ENCODE results near the gene CCL11. TPM values are rescaled to one million over a fixed set of nuclear protein-coding genes. Genes with fewer than 3 reads are reported as not detected.

CCL11 gene
- total and polyA plus RNA-seq, 2 of the 13 experiments (the other 11 are each of a cell fraction or from before 2014, with no cell fraction given), result not detected

GRCh38 chr17:34287875-34288274 lies 2.3 kb downstream of the CCL11 start:
- H3K4me3 ChIP-seq (replicated peaks in 1 of 3; ENCODE audit: insufficient read depth in 1 of 3, low read depth in 2 of 3, low read length in 3 of 3), result no peak overlapping the region
- ATAC-seq (no peak), DNase-seq (ENCODE audit: low spot score) (no peak), FAIRE-seq (no peak)
- H3K4me1 ChIP-seq (ENCODE audit: insufficient read depth, low read length), result no peaks in the 10 kb centered on the region
- BruUV-seq (replicated peaks), result no TSS peak
- intact Hi-C loops (cut with micrococcal nuclease; ENCODE audit: unreplicated experiment) (no loop called here), in situ Hi-C loops (cut with HindIII; ENCODE audit: extremely low pct_ligation_motif_present, low pct_unique_long_range_greater_than_20kb) (no loop called here)
- no peak overlapping the region for H3K4me2 ChIP-seq (ENCODE audit: low read depth, low read length)
- H3K27me3 ChIP-seq (ENCODE audit: control insufficient read depth in 1 of 2, insufficient read depth in 2 of 2, low read length in 2 of 2), result no peaks in the 10 kb centered on the region; a peak in 1 of 5 replicates
- WGBS (ENCODE audit: low lambda C conversion rate), result 3% methylated on average over 2 of the region's 2 CpGs
- H3K36me3 ChIP-seq (replicated peaks in 1 of 2; ENCODE audit: control insufficient read depth in 1 of 2, insufficient read depth in 2 of 2, low read length in 2 of 2), result no peaks in the 10 kb centered on the region
- ChIA-PET POLR2A (no interaction called here), CTCF (ENCODE audit: low intra/inter-chr PET ratio, low total read pairs) (no interaction called here)
- H4K20me1 ChIP-seq (ENCODE audit: insufficient read depth, low read length), result no peaks in the 10 kb centered on the region
- H3K9me3 ChIP-seq (ENCODE audit: low read length), result 0 out of 2 replicates have a peak, but pooled peaks cover 5% of the 10 kb centered on the region
- no peaks in the 10 kb centered on the region for H3K79me2 ChIP-seq (ENCODE audit: insufficient read depth, low read length)
- no peak overlapping the region for H3K27ac ChIP-seq (ENCODE audit: extremely low read length, insufficient read depth, low read length)
- no peak overlapping the region for H2AFZ ChIP-seq (ENCODE audit: low read length)
- H3K9ac ChIP-seq (ENCODE audit: insufficient read depth, low read depth, low read length), result no peak overlapping the region
- TF ChIP-seq HOXD1 (CRISPR knock-in tag; IDR thresholded peaks at IDR 0.05), result no peak
- TF ChIP-seq AFF4 (CRISPR knock-in tag; IDR thresholded peaks at IDR 0.05), result no peak
- no peak for TF ChIP-seq MLLT10 (CRISPR knock-in tag; IDR thresholded peaks at IDR 0.05)
- TF ChIP-seq ZKSCAN1 (IDR thresholded peaks at IDR 0.05; ENCODE audit: low read length), result no peak
- TF ChIP-seq NR2F1 (CRISPR knock-in tag; IDR thresholded peaks at IDR 0.05), result no peak
- TF ChIP-seq TRIM22 (IDR thresholded peaks at IDR 0.05), result no peak
- TF ChIP-seq ATAD3A (CRISPR knock-in tag; IDR thresholded peaks at IDR 0.05), result no peak
- TF ChIP-seq GMEB1 (CRISPR knock-in tag; IDR thresholded peaks at IDR 0.05; ENCODE audit: borderline replicate concordance), result no peak
- TF ChIP-seq ZNF142 (CRISPR knock-in tag; IDR thresholded peaks at IDR 0.05), result no peak
- TF ChIP-seq NCOR1 (IDR thresholded peaks at IDR 0.05; ENCODE audit: borderline replicate concordance, low read length), result no peak
- no peak for TF ChIP-seq ZNF362 (CRISPR knock-in tag; IDR thresholded peaks at IDR 0.05; ENCODE audit: borderline replicate concordance)
